ENCODE measurements around the gene ABCB9. TPM values are rescaled to one million over a fixed set of nuclear protein-coding genes. Genes with fewer than 3 reads are reported as not detected.

ABCB9 gene
- total and polyA plus RNA-seq, 2 donors (not counting 1 experiment from before 2014, with no cell fraction given) = 2.1 to 3.7 TPM

DNA sequence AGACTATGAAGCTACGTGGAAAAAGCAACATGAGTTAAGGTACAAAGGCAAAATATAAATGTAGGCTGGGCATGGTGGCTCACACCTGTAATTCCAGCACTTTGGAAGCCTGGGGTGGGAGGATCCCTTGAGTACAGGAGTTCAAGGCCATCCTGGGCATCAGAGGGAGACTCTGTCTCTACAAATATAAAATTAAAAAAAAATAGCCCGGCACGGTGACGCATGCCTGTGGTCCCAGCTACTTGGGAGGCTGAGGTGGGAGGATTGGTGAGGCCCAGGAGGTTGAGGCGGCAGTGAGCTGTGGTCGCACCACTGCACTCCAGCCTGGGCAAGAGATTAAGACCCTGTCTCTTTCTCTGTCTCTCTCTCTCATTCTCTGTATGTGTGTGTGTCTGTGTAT is 66.4 kb downstream of the ABCB9 start:
- DNase-seq (no peak), ATAC-seq (ENCODE audit: low read depth) (no peak)
- Histone ChIP-seq H3K27ac (ENCODE audit: low read length in 2 of 2) (peak overlapping the region; percentile 12 to 87), H3K4me2 (replicated peaks; ENCODE audit: low read depth, low read length, poor library complexity, severe bottlenecking) (peak overlapping the region; percentile 58), H3K79me2 (ENCODE audit: control insufficient read depth, insufficient read depth, low read length) (peaks cover 36% of the 10 kb centered on the region), H3K4me3 (ENCODE audit: control extremely low read depth in 1 of 5, extremely low read depth in 1 of 5, insufficient read depth in 1 of 5, low read depth in 2 of 5, low read length in 4 of 5) (no peak overlapping the region), H3K27me3 (replicated peaks in 1 of 4; ENCODE audit: control extremely low read depth in 1 of 4, control insufficient read depth in 3 of 4, insufficient read depth in 4 of 4, low read length in 3 of 4) (no peaks in the 10 kb centered on the region), H3K36me3 (replicated peaks in 1 of 2; ENCODE audit: control extremely low read depth in 1 of 2, control insufficient read depth in 1 of 2, extremely low read depth in 1 of 2, insufficient read depth in 2 of 2, low read length in 1 of 2) (no peaks in the 10 kb centered on the region), H4K20me1 (ENCODE audit: control insufficient read depth, insufficient read depth, low read length, poor library complexity, severe bottlenecking) (peaks cover 7% of the 10 kb centered on the region), H3K9ac (ENCODE audit: low read length) (no peak overlapping the region), H3K4me1 (ENCODE audit: control insufficient read depth in 2 of 2, insufficient read depth in 2 of 2, low read length in 2 of 2) (peaks cover 74 to 75% of the 10 kb centered on the region in 2 donors), H3K9me3 (ENCODE audit: control extremely low read depth in 1 of 3, control insufficient read depth in 2 of 3, insufficient read depth in 1 of 3, low read length in 2 of 3) (peaks cover 0 to 7% (median 0%) of the 10 kb centered on the region in 3 donors), H2AFZ (ENCODE audit: insufficient read depth, low read depth, low read length, poor library complexity, severe bottlenecking) (no peak overlapping the region)
- peak overlapping the region; percentile 59 for H3K4me3 Mint-ChIP-seq
- peak overlapping the region; percentile 92 for H3K27ac Mint-ChIP-seq
- TF ChIP-seq EZH2 (IDR thresholded peaks at IDR 0.05; ENCODE audit: borderline replicate concordance, insufficient read depth, low read depth, low read length, poor library complexity, severe bottlenecking) = no peak
- TF ChIP-seq, protein P1, sequence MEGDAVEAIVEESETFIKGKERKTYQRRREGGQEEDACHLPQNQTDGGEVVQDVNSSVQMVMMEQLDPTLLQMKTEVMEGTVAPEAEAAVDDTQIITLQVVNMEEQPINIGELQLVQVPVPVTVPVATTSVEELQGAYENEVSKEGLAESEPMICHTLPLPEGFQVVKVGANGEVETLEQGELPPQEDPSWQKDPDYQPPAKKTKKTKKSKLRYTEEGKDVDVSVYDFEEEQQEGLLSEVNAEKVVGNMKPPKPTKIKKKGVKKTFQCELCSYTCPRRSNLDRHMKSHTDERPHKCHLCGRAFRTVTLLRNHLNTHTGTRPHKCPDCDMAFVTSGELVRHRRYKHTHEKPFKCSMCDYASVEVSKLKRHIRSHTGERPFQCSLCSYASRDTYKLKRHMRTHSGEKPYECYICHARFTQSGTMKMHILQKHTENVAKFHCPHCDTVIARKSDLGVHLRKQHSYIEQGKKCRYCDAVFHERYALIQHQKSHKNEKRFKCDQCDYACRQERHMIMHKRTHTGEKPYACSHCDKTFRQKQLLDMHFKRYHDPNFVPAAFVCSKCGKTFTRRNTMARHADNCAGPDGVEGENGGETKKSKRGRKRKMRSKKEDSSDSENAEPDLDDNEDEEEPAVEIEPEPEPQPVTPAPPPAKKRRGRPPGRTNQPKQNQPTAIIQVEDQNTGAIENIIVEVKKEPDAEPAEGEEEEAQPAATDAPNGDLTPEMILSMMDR (IDR thresholded peaks at IDR 0.05) = no peak
- POLR2A ChIA-PET = interaction anchor here (0.6 to 2.0 kb wide), 3 partner anchors 9 to 441 kb away, joined by 4 to 6 read pairs (median 5); no protein-coding TSS in a partner anchor
- H3K27me3 Mint-ChIP-seq = no peaks in the 10 kb centered on the region
- CTCF ChIA-PET = interaction anchor here (1.1 to 9.8 kb wide), 5 partner anchors 16 to 41 kb away, joined by 3 to 101 read pairs (median 3); no protein-coding TSS in a partner anchor
- WGBS (ENCODE audit: insufficient coverage) = 100% methylated on average over 2 of the region's 6 CpGs
- intact Hi-C loops (cut with micrococcal nuclease) = loop anchor here (2.0 kb wide), 4 partner anchors 37 to 75 kb away; partner anchors contain the start of gene OGFOD2
- no peaks in the 10 kb centered on the region for H3K9me3 Mint-ChIP-seq (ENCODE audit: insufficient read depth)
- H3K4me1 Mint-ChIP-seq = peaks cover 77% of the 10 kb centered on the region

DNA sequence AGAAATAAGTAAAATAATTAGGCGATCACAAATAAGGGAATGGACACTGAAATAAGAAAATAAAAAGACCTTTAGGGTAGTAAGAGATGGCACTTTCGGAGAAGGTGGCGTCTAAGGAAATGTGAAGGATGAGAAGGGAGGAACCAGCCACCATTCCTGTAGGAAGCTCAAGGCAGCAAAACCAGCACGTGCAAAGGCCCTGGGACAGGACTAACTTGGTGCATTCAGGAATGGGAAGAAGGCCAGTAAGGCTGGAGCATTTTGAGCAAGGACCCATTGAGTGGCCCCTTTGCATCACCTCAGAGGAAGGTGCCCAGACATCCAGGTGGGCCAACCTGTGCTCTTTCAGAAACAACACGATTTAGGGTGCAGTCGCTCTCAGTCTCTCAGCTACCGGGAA is 69.6 kb downstream of the ABCB9 start:
- Histone ChIP-seq H3K4me1 (ENCODE audit: control insufficient read depth in 2 of 2, insufficient read depth in 2 of 2, low read length in 2 of 2) (peaks cover 90 to 91% of the 10 kb centered on the region in 2 donors), H3K9me3 (ENCODE audit: control extremely low read depth in 1 of 3, control insufficient read depth in 2 of 3, insufficient read depth in 1 of 3, low read length in 2 of 3) (peaks cover 0 to 4% (median 0%) of the 10 kb centered on the region in 3 donors), H3K79me2 (ENCODE audit: control insufficient read depth, insufficient read depth, low read length) (peaks cover 68% of the 10 kb centered on the region), H3K36me3 (replicated peaks in 1 of 2; ENCODE audit: control extremely low read depth in 1 of 2, control insufficient read depth in 1 of 2, extremely low read depth in 1 of 2, insufficient read depth in 2 of 2, low read length in 1 of 2) (no peaks in the 10 kb centered on the region), H3K27me3 (replicated peaks in 1 of 4; ENCODE audit: control extremely low read depth in 1 of 4, control insufficient read depth in 3 of 4, insufficient read depth in 4 of 4, low read length in 3 of 4) (no peaks in the 10 kb centered on the region), H4K20me1 (ENCODE audit: control insufficient read depth, insufficient read depth, low read length, poor library complexity, severe bottlenecking) (peaks cover 14% of the 10 kb centered on the region), H3K27ac (ENCODE audit: low read length in 2 of 2) (peak overlapping the region; percentile 66 to 99), H2AFZ (ENCODE audit: insufficient read depth, low read depth, low read length, poor library complexity, severe bottlenecking) (no peak overlapping the region), H3K9ac (ENCODE audit: low read length) (peak overlapping the region; percentile 99), H3K4me2 (replicated peaks; ENCODE audit: low read depth, low read length, poor library complexity, severe bottlenecking) (peak overlapping the region; percentile 97), H3K4me3 (ENCODE audit: control extremely low read depth in 1 of 5, extremely low read depth in 1 of 5, insufficient read depth in 1 of 5, low read depth in 2 of 5, low read length in 4 of 5) (peak overlapping the region in 1 of 5 experiments; percentile 98)
- Mint-ChIP-seq H3K27me3 (no peaks in the 10 kb centered on the region), H3K4me1 (peaks cover 88% of the 10 kb centered on the region), H3K27ac (peak overlapping the region; percentile 94), H3K9me3 (ENCODE audit: insufficient read depth) (no peaks in the 10 kb centered on the region), H3K4me3 (peak overlapping the region; percentile 96)
- ChIA-PET CTCF (interaction anchor here (1.4 to 9.8 kb wide), 4 partner anchors 12 to 259 kb away, joined by 4 to 101 read pairs (median 40); no protein-coding TSS in a partner anchor), POLR2A (interaction anchor here (1.1 kb wide), 1 partner anchor 123 kb away, joined by 4 read pairs; no protein-coding TSS in a partner anchor)
- ATAC-seq (ENCODE audit: low read depth) (no peak), DNase-seq (no peak)
- intact Hi-C loops (cut with micrococcal nuclease) = no loop called here
- no peak for TF ChIP-seq EZH2 (IDR thresholded peaks at IDR 0.05; ENCODE audit: borderline replicate concordance, insufficient read depth, low read depth, low read length, poor library complexity, severe bottlenecking)
- TF ChIP-seq, protein P1 (IDR thresholded peaks at IDR 0.05) = no peak
- 100% methylated on average over 6 of the region's 7 CpGs for WGBS (ENCODE audit: insufficient coverage)

All from B cell (primary cell).